ENCODE results near the gene TMEM53.
"Not testable (repeated sequence)": the region's sequence is repeated elsewhere in the genome, so short reads cannot be mapped to it uniquely, and the experiment has no call there.

TMEM53 gene

GRCh38 chr1:44674113-44675000, at the start of gene TMEM53, which contains the start of gene ARMH1:
TSS of gene TMEM53 (minus strand) at chr1:44674481. CDS start at chr1:44674391, 90 bp downstream.
TSS of gene ARMH1 (plus strand) at chr1:44674714. CDS start at chr1:44689698, 14,984 bp downstream.
- peak; percentile 91 to 95 for DNase-seq

- peak; percentile 21 to 87 for DNase-seq
Observed at GRCh38 chr1:44723496-44724295, 49.4 kb upstream of the TMEM53 start.

GRCh38 chr1:44723064-44723463, 48.8 kb upstream of the TMEM53 start:
- DNase-seq = no peak

- DNase-seq = peak; percentile 24 to 58
Observed at GRCh38 chr1:44721485-44722361, 47.4 kb upstream of the TMEM53 start.

GRCh38 chr1:44720281-44720680, 46.0 kb upstream of the TMEM53 start:
- no peak for DNase-seq

- DNase-seq = no peak
Observed at GRCh38 chr1:44719318-44719717, 45.0 kb upstream of the TMEM53 start.

GRCh38 chr1:44718091-44718490, 43.8 kb upstream of the TMEM53 start:
- DNase-seq = no peak

- DNase-seq = peak in 1 of 2 donors; percentile 3
Observed at GRCh38 chr1:44717653-44718052, 43.4 kb upstream of the TMEM53 start.

GRCh38 chr1:44717156-44717555, 42.9 kb upstream of the TMEM53 start:
- DNase-seq = no peak

- DNase-seq = peak; percentile 37 to 75
Observed at GRCh38 chr1:44714944-44715571, 40.8 kb upstream of the TMEM53 start.

GRCh38 chr1:44714532-44714931, 40.3 kb upstream of the TMEM53 start:
- DNase-seq = no peak

GRCh38 chr1:44713321-44713781, 39.1 kb upstream of the TMEM53 start:
- DNase-seq = peak in 1 of 2 donors; percentile 75

GRCh38 chr1:44707959-44708831, 33.9 kb upstream of the TMEM53 start:
- peak in 1 of 2 donors; percentile 48 for DNase-seq

GRCh38 chr1:44707112-44707881, 33.0 kb upstream of the TMEM53 start:
- DNase-seq = no peak

- no peak for DNase-seq
Observed at GRCh38 chr1:44705938-44706337, 31.7 kb upstream of the TMEM53 start.

GRCh38 chr1:44705470-44705869, 31.2 kb upstream of the TMEM53 start:
- no peak for DNase-seq

- no peak for DNase-seq
Observed at GRCh38 chr1:44701141-44701573, 26.9 kb upstream of the TMEM53 start.

GRCh38 chr1:44700573-44700972, 26.3 kb upstream of the TMEM53 start:
- DNase-seq = no peak

GRCh38 chr1:44699375-44699774, 25.1 kb upstream of the TMEM53 start:
- DNase-seq = not testable (repeated sequence)

GRCh38 chr1:44698138-44698537, 23.9 kb upstream of the TMEM53 start:
- peak in 1 of 2 donors; percentile 84 for DNase-seq
